ENCODE results near the gene INSM2.

INSM2 gene

GRCh38 chr14:35543006-35543405 lies 9.0 kb downstream of the INSM2 start:
- no peak for DNase-seq (ENCODE audit: low read depth)

- DNase-seq (ENCODE audit: low read depth) = no peak
Measured at GRCh38 chr14:35549551-35549950, 15.6 kb downstream of the INSM2 start.

- DNase-seq (ENCODE audit: low read depth) = no peak
Measured at GRCh38 chr14:35551081-35551480, 17.1 kb downstream of the INSM2 start.

GRCh38 chr14:35553808-35554207 lies 19.8 kb downstream of the INSM2 start:
- no peak for DNase-seq (ENCODE audit: low read depth)

- no peak for DNase-seq (ENCODE audit: low read depth)
Measured at GRCh38 chr14:35556548-35556947, 22.6 kb downstream of the INSM2 start.

GRCh38 chr14:35557221-35557747 lies 23.3 kb downstream of the INSM2 start:
- DNase-seq (ENCODE audit: low read depth) = no peak

GRCh38 chr14:35558680-35559079 lies 24.7 kb downstream of the INSM2 start:
- DNase-seq (ENCODE audit: low read depth) = no peak

GRCh38 chr14:35565871-35566464 lies 32.0 kb downstream of the INSM2 start:
- DNase-seq (ENCODE audit: low read depth) = no peak

- no peak for DNase-seq (ENCODE audit: low read depth)
Measured at GRCh38 chr14:35571598-35571997, 37.6 kb downstream of the INSM2 start.

GRCh38 chr14:35573911-35574310 lies 39.9 kb downstream of the INSM2 start:
- DNase-seq (ENCODE audit: low read depth) = no peak

- DNase-seq (ENCODE audit: low read depth) = no peak
Measured at GRCh38 chr14:35576260-35576659, 42.3 kb downstream of the INSM2 start.

- no peak for DNase-seq (ENCODE audit: low read depth)
Measured at GRCh38 chr14:35576856-35577255, 42.9 kb downstream of the INSM2 start.

GRCh38 chr14:35578135-35578534 lies 44.2 kb downstream of the INSM2 start:
- DNase-seq (ENCODE audit: low read depth) = no peak

- no peak for DNase-seq (ENCODE audit: low read depth)
Measured at GRCh38 chr14:35578639-35579038, 44.7 kb downstream of the INSM2 start.
